HepG2 (cell line): ENCODE data around the gene SLC25A25. TPM values are rescaled to one million over a fixed set of nuclear protein-coding genes. Genes with fewer than 3 reads are reported as not detected.

Experiments
- ARID4A ChIP-seq: sonication (generic); formaldehyde crosslinking; IDR thresholded peaks from 2 replicates; pipeline ENCODE4 v1.5.0; 2020; ENCODE audit warnings: mild to moderate bottlenecking, missing genetic modification reagents, borderline replicate concordance
- ELF3 ChIP-seq: IDR thresholded peaks from 2 replicates; pipeline ENCODE4 v1.6.1; 2016; ENCODE audit warnings: missing genetic modification reagents, missing compliant biosample characterization
- FOXA1 ChIP-seq, 2 experiments: fragments of 450-650 bp in 1 of 2; sonication (generic) in 1 of 2; formaldehyde crosslinking in 1 of 2; IDR thresholded peaks; 2 replicates each; pipeline versions ENCODE4 v1.4.0 to v1.6.1; 2016 to 2020; ENCODE audit warnings: missing genetic modification reagents in 1 of 2
- GLI4 ChIP-seq: sonication (generic); formaldehyde crosslinking; IDR thresholded peaks from 2 replicates; pipeline ENCODE4 v1.5.1; 2020; ENCODE audit warnings: missing genetic modification reagents, mild to moderate bottlenecking, moderate library complexity, borderline replicate concordance
- GPN1 ChIP-seq: sonication (generic); formaldehyde crosslinking; IDR thresholded peaks from 2 replicates; pipeline ENCODE4 v1.5.1; 2020; ENCODE audit warnings: missing genetic modification reagents, borderline replicate concordance
- IKZF5 ChIP-seq: IDR thresholded peaks from 2 replicates; pipeline ENCODE4 v1.6.1; 2018; ENCODE audit warnings: missing genetic modification reagents, mild to moderate bottlenecking, missing compliant biosample characterization
- KDM2A ChIP-seq: sonication (generic); formaldehyde crosslinking; IDR thresholded peaks from 2 replicates; pipeline ENCODE4 v1.4.0; 2020; ENCODE audit warnings: low read depth, missing genetic modification reagents, borderline replicate concordance
- KDM5B ChIP-seq: sonication (generic); formaldehyde crosslinking; IDR thresholded peaks from 2 replicates; pipeline ENCODE4 v1.4.0; 2020; ENCODE audit warnings: missing genetic modification reagents, mild to moderate bottlenecking, borderline replicate concordance
- LCORL ChIP-seq, 2 experiments: fragments of 450-650 bp in 1 of 2; sonication (generic) in 1 of 2; formaldehyde crosslinking in 1 of 2; IDR thresholded peaks; 2 replicates each; pipeline versions ENCODE4 v1.5.0 to v1.6.1; 2017 to 2020; ENCODE audit warnings: antibody characterized with exemption in 1 of 2, missing genetic modification reagents in 1 of 2
- MATR3 ChIP-seq: sonication (generic); formaldehyde crosslinking; IDR thresholded peaks from 2 replicates; pipeline ENCODE4 v1.4.0; 2020; ENCODE audit warnings: missing genetic modification reagents
- MIER3 ChIP-seq: IDR thresholded peaks from 2 replicates; pipeline ENCODE4 v1.6.1; 2016; ENCODE audit warnings: missing compliant biosample characterization, borderline replicate concordance
- NONO ChIP-seq, 2 experiments: fragments of 450-650 bp in 1 of 2; sonication (generic) in 1 of 2; formaldehyde crosslinking in 1 of 2; IDR thresholded peaks in 1 of 2; conservative IDR thresholded peaks in 1 of 2; 2 replicates each; pipeline versions ENCODE4 v1.6.1 to v1.8.0; 2017 to 2022; ENCODE audit warnings: mild to moderate bottlenecking in 1 of 2, missing genetic modification reagents in 1 of 2, moderate library complexity in 1 of 2
- SOX13 ChIP-seq, 3 experiments: fragments of 450-650 bp in 1 of 3; sonication (generic) in 1 of 3; formaldehyde crosslinking in 1 of 3; IDR thresholded peaks in 2 of 3; conservative IDR thresholded peaks in 1 of 3; 2 replicates each; pipeline versions ENCODE4 v1.5.0 to v1.6.1; 2016 to 2020; ENCODE audit warnings: antibody characterized with exemption in 1 of 3, mild to moderate bottlenecking in 1 of 3, missing compliant biosample characterization in 1 of 3, missing genetic modification reagents in 1 of 3, moderate library complexity in 1 of 3
- ZKSCAN8 ChIP-seq: IDR thresholded peaks from 2 replicates; pipeline ENCODE4 v1.6.1; 2016; ENCODE audit warnings: borderline replicate concordance, missing genetic modification reagents, missing compliant biosample characterization
- ZNF431 ChIP-seq: sonication (generic); formaldehyde crosslinking; IDR thresholded peaks from 2 replicates; pipeline ENCODE4 v1.9.0; 2022; ENCODE audit warnings: missing genetic modification reagents, low read depth, mild to moderate bottlenecking, borderline replicate concordance
- ZNF687 ChIP-seq: sonication (generic); formaldehyde crosslinking; IDR thresholded peaks from 2 replicates; pipeline ENCODE4 v1.5.1; 2020; ENCODE audit warnings: mild to moderate bottlenecking, missing genetic modification reagents, moderate library complexity
- polyA plus RNA-seq, 8 experiments: library from polyadenylated mRNA; depleted of rRNA in 3 of 8; stranded (reverse) in 7 of 8; unstranded in 1 of 8; fragments of >200 nt; fragmentation: Illumina TruSeq in 4 of 8; extraction: Trizol in 4 of 8; gene quantifications; 2 replicates each; pipeline versions ENCODE4 v1.2.1 to v1.2.3, GENCODE V29; 2011 to 2016; ENCODE audit warnings: low read depth in 4 of 8, missing spikeins in 1 of 8, mixed read lengths in 1 of 8; ENCODE audit not compliant: insufficient read depth in 1 of 8
- total RNA-seq, 5 experiments: library from RNA; depleted of rRNA; stranded (reverse); fragments of >200 nt; fragmentation: Illumina TruSeq; extraction: Trizol; gene quantifications; 2 replicates each; pipeline ENCODE4 v1.2.3, GENCODE V29; 2016; ENCODE audit warnings: low read depth in 1 of 5

SLC25A25 gene
- total and polyA plus RNA-seq, 2 of the 13 experiments (the other 11 are each of a cell fraction or from before 2014, with no cell fraction given): 10.5 to 24.8 TPM

GRCh38 chr9:128043467-128043868 lies 24.6 kb upstream of the SLC25A25 start (continued):
- TF ChIP-seq ARID4A (CRISPR knock-in tag): peak; percentile 51; the same call in 1 of the 2 replicates
- no peak for TF ChIP-seq NONO (IDR thresholded peaks at IDR 0.05)
- TF ChIP-seq NONO (CRISPR knock-in tag; conservative IDR thresholded peaks at IDR 0.05): 0 out of 2 replicates have a peak, but pooled peaks have one; percentile 18
- 0 out of 2 replicates have a peak, but pooled peaks have one; percentile 22 for TF ChIP-seq MIER3 (CRISPR knock-in tag)
- TF ChIP-seq GLI4 (CRISPR knock-in tag): no peak
- TF ChIP-seq ZKSCAN8 (CRISPR knock-in tag): no peak
- peak; percentile 32; the same call in 1 of the 2 replicates for TF ChIP-seq IKZF5
- TF ChIP-seq SOX13 (IDR thresholded peaks at IDR 0.05): no peak
- peak in 1 of 2 experiments; percentile 49; a peak in 1 of 4 replicates for TF ChIP-seq SOX13 (CRISPR knock-in tag; conservative IDR thresholded peaks at IDR 0.05 in 1 of 2, IDR thresholded peaks at IDR 0.05 in 1 of 2)
- no peak for TF ChIP-seq LCORL (IDR thresholded peaks at IDR 0.05)
- TF ChIP-seq LCORL (CRISPR knock-in tag; IDR thresholded peaks at IDR 0.05): peak; percentile 78
- no peak for TF ChIP-seq FOXA1 (IDR thresholded peaks at IDR 0.05)
- TF ChIP-seq FOXA1 (CRISPR knock-in tag; IDR thresholded peaks at IDR 0.05): 0 out of 2 replicates have a peak, but pooled peaks have one; percentile 18
- no peak for TF ChIP-seq GPN1 (CRISPR knock-in tag)
- TF ChIP-seq MATR3 (CRISPR knock-in tag): no peak
- TF ChIP-seq ELF3 (CRISPR knock-in tag): peak; percentile 67; the same call in 1 of the 2 replicates
- no peak for TF ChIP-seq ZNF431
- peak; percentile 57; the same call in 1 of the 2 replicates for TF ChIP-seq KDM5B (CRISPR knock-in tag)
- peak; percentile 45; the same call in 1 of the 2 replicates for TF ChIP-seq KDM2A (CRISPR knock-in tag)
- peak; percentile 85 for TF ChIP-seq ZNF687
